NCI-H2227 treated with DMSO at 0.1 percent for 48 hours (cell line): ENCODE results near the gene LRRK1.
"Not testable (repeated sequence)": the region's sequence is repeated elsewhere in the genome, so short reads cannot be mapped to it uniquely, and the experiment has no call there.

Source experiments
- DNase-seq: peaks from one replicate; lab custom pipeline; 2025; lab: John Stamatoyannopoulos, UW

Gene LRRK1

DNA sequence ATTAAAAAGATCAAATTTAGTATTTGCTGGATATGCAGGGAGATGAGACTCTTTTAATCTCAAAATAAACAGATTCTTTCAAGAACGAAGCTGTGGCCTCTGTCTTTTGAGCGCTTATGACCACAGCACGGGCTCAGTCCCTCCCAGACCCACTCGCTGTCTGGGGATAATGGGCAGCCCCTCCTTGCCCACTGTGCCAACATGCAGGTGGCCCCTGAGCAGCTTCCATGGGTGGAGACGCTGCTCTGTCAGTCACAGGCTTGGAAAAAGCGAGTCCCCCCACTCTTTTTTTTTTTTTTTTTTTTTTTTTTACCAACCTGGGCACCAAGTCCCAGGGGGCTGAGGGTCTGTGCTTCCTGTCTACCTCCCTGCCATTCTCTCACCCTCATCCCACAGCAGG is 150.9 kb downstream of the LRRK1 start:
- DNase-seq: no peak

DNA sequence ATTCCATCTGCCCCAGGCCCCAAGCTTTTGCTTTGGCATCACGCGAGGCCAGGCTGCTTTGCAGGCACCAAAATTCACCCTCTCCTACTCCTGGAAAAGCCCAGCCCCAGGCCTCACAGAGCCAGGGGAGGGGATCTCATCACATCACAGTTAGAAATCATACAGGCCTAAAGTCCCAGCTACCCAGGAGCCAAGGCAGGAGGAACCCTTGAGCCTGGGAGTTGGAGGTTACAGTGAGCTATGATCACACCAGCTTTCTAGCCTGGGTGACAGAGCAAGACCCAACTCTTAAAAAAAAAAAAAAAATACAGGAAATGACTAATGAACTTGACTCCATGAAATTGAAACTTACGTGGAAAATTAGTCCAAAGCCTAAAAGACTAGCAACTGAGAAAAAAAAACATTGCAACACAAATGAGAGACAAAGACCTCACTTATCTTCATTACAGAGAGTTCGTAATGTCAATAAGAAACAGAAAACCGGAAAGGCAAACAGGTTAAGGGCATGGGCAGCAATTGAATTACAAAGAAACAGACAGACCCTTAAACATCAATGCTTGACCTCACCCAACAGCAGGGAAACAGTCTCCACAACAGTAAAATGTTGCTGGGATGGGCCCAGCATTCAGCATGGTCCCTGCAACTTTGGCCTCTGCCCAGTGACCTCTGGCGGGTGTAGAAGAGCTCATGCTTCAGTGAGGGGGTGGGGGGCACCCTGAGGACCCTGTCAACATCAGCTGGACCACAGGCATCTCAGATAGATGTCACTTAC is 151.5 kb downstream of the LRRK1 start:
- DNase-seq: no peak

DNA sequence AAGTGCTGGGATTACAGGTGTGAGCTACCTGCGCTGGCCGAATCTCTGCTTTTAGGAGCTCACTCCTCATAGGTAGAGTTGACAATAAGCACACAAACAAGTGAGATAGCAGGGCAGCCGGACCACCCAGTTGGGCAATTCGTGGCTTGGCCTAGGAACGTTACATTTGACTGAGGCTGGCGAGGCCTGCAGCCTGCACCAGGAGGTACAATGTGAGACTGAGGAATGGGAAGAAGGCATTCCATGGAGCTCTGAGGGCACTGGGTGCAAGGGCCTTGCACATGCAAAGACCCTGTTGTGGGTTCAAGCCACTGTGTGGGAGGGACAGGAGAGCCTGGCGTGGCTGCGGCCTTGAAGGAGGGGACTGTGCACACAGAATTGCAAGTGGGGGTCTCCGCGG is 152.5 kb downstream of the LRRK1 start:
- no peak for DNase-seq

DNA sequence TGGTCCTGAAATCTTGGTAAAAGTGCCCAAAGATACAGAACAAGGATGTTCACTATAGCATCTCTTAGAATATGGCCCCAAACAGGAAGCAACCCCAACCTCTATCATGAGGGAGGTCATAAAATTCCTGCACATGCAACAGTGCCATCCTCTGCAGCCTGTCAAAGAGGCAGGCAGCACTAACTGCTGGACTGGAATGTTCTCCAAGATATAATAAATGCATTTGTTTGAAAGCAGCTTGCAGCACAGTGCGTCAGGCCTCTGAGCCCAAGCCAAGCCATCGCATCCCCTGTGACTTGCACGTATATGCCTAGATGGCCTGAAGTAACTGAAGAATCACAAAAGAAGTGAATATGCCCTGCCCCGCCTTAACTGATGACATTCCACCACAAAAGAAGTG is 153.1 kb downstream of the LRRK1 start:
- not testable (repeated sequence) for DNase-seq

GRCh38 chr15:101077806-101078668 is 158.9 kb downstream of the LRRK1 start:
- DNase-seq: not testable (repeated sequence)

DNA sequence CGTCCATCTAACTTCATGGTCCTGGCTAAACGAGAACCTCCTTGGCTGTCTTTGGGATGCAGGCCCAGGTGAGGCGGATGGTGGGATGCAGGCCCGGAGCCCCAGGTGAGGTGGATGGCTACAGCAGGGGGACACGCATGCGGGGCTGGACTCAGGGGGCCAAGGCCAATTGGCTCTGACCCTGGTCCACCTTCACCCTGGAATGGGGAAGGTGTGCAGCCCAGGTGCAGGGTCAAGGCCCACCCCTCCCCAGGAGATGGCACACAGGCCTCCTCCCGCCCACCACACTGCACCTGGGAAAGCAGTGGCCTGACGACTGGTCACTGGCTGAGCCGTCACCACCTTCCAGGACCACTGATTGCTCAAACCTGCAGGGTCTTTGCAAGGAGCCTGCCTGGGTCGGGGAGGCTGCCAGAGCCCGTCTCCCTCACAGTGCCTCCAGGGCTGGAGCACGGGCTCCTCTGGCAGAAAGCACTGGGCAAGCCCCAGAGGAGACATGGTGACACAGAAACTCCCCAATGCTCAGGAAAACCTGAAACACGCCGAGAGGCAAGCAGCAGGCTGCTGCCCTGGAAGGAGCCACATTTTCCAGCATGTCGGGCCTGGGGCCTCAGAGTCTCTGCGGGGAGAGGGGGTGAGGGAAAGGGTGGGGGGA is 159.6 kb downstream of the LRRK1 start:
- DNase-seq: no peak

DNA sequence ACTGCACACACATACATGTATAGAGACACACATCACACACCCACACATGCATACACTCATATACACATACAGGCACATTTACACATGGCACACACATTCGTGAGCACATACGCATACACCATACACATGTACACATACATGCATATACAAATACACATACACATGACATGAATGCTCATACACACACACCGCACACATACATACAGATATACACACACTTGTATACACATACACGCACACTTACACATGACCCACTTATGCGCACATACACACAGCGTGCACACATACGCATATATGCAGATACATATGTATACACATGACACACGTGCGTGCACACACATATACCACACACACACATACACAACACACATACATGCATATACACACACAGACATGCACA is 162.7 kb downstream of the LRRK1 start:
- no peak for DNase-seq

DNA sequence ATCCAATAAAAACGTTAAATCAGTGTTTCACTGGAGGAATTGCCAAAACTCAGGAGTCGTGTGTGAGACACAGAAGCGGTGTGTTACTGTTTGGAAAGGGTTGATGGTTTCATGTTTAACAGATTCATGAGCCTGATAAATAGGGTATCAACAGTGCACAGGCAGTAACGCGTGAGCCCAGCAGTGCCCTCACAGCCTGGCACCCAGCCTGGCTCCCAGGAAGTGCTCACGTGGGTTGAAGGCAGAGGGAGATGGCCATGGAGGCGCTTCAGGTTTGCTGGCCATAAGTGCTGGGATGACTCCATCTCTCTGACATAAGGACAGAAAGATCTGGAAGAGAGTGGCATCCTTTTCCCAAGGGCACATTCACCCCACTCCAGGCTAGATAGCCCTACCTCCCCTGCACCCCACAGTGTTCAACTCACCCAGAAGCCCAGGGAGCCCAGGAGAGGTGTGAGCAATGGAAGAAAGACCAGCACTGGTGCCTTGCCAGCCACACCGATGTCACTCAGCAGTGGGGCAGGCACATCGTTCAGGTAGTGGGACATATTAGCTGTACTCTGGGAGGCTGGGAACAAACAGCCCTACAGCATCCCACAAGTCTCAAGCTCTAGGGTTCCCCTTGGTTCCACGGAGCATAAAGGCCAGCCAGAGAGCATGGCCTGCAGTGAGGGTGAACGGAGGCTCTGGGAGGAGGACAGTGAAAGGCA is 164.3 kb downstream of the LRRK1 start:
- DNase-seq: no peak

- no peak for DNase-seq
Observed at GRCh38 chr15:101084801-101085200, 165.6 kb downstream of the LRRK1 start.

DNA sequence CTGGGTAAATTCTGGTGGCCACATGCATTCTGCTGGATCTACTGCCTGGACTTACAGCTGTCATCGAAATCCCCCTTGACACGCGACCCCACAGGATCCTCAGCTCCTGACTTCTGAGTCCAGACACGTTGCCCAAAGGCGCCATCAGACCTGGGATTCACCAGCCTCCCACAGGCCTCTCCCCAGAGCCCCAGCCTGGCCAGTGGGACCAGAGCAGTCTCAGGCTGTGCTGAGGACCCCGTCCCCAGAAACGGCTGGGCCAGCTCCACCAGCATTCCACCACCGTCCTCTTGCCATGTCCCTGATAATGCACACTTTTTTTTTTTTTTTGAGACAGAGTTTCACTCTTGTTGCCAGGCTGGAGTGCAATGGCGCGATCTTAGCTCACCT is 166.1 kb downstream of the LRRK1 start:
- no peak for DNase-seq

DNA sequence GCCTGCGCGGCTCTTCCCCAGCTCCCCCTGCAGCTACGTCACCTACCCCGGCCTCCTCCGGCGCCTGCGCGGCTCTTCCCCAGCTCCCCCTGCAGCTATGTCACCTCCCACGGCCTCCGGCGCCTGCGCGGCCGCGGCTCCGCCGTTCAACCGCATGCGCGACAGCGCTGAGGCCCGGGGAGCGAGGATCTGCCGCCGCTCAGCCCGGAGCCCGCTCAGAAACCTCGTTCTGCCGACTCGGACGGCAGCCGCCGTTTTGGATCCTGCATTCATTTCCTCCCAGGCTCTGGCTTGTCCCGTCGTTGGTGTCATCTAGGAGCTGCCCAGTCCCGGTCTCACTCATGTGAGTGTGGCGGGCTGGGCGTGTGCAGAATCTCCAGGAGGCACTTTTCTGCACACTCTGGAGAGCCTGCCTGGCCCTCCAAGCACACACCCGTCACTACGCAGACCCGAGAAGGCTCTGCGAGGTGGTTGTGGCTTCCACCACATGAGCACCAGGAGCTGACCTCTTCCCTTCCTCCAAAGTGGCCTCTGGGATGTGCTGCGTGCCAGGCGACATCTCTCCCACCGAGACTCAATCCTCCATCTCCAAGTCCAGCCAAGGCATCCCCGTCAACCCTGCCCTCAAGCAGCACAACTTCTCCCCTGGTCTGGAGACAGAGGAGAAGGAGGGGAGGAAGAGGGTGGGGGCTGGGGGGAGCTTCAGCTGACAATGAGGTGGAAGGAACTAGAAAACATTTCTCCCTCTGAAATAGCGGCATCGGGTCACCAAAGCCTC is 167.4 kb downstream of the LRRK1 start:
- DNase-seq: no peak

DNA sequence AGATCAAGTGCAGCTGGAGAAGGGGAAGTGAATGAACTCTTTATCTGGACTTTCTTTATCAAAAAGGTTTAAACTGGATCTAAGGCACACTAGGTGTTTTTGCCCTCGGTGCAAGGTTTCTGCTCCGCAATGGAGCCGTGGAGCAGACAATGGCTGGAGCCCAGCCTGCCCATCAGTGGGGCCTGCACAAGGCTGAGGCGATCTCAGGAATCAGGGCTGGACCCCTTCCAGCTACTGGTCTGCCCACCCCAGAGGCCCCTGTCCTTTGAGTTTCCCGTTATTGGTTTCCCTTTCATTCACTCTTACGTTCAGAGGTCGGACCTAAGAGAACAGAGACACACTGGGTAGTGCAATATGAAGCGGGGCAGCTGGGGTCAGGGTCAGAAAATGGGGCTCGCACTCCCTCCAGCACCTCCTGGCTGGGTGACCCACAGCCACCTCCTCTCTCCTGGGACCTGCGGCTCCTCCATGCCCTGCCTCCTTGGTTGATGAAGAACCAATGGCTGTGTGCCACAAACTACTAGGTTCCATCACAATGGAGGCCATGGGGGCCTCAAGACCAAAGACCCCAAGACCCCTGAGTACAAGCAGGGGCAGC is 168.1 kb downstream of the LRRK1 start:
- DNase-seq: no peak

GRCh38 chr15:101088271-101088670 is 169.1 kb downstream of the LRRK1 start:
- DNase-seq: no peak

DNA sequence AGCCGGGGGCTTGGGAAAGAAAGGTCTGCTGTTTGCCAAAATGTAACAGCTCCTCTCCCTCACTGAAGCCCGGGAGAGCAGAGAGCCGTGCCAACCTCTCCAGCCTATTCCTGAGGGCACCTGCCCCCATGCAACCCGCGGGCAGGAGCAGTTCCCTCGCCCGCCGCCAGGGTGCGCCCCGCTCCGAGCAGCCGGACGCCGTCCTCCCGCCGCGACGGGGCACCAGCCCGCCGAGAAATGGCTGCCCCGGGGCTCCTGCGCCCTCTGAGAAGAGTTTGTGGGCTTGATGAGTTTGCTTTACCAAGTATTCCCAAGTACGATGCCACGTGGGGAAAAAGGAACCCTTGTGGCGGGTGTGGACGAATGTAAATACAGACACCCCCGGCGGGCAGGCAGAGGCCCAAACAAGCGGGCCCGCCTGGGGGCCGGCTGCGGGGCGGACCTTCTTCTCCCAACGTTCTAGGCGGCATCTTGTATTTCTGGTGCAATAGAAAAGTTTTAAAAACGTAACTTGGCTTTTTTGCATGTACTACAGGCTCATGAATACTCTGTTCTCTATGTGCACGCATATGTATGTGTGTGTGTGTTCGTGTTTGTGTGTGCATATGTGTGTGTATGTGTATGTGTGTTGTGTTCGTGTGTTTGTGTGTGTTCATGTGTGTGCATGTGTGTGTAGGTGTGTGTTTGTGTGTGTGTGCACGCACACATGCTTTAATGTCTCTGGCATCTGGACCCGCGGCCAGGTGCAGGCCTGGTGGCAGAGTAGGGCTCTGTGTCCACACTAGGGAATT is 169.8 kb downstream of the LRRK1 start:
- no peak for DNase-seq

GRCh38 chr15:101089579-101090427 is 170.6 kb downstream of the LRRK1 start:
- no peak for DNase-seq

DNA sequence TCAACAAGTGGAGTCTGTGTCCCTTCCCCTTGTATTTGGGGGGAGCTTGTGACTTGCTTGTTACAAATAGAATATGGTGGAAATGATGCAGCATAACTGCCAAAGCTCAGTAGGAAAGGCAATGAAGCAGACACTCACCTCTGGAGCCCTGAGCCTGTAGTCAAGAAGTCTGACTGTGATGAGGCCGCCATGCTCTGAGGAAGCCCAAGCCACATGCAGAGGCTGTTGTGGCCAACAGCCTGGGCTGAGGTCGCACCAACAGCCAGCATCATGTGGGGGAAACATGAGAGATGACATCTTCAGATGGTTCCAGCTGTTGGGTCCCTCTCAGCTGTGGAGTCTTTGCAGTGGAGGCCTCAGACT is 171.3 kb downstream of the LRRK1 start:
- no peak for DNase-seq

DNA sequence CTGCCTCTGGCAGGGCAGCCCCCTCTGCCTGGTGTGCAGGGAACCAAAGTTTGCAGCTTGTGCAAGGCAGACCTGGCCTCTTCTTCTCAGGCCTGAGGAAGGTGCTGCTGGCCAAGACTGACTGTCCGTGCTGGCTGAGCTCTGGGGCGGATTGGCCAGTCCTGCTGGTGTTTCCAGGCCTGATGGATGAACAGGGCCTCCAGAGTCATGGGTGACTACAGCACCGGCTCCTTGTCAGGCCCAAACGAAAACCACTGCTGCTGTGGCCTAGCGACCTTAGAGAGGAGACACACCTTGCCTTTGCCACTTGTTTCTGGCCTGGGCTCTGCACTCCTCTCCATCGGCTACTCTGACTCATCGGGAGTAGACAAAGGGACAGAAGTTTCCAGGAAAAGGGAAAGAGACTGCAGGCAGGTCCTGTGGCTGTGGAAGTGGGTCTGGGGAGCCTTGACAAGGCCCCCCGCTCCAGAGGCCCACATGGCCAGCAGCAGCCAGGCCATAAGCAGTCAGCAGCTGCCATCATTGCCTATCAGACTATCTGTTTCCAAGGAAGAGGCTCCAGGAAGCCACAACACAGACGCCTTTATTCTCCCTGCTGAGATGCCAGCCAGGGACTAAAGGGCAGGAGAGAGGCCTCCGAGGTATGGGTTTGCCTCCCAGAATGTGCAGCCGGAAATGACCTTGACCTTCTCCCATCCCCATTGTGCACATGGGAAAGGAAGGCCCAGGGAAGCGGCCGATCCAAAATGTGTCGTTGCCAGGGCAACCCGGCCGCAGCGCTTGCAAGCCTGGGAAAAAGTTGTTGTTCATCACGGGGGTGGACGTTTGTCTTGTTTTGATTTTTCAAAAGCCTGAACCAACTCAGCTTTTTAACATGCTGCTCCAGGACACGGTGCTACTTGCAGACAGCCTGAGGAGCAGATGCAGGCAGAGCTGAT is 172.2 kb downstream of the LRRK1 start:
- DNase-seq: no peak
